ENCODE measurements around the gene TRAPPC3L. TPM values are rescaled to one million over a fixed set of nuclear protein-coding genes. Genes with fewer than 3 reads are reported as not detected.

TRAPPC3L gene
- polyA plus RNA-seq, 1 of the 3 experiments (the other 2 are of a cell fraction), result 0.03 TPM

DNA sequence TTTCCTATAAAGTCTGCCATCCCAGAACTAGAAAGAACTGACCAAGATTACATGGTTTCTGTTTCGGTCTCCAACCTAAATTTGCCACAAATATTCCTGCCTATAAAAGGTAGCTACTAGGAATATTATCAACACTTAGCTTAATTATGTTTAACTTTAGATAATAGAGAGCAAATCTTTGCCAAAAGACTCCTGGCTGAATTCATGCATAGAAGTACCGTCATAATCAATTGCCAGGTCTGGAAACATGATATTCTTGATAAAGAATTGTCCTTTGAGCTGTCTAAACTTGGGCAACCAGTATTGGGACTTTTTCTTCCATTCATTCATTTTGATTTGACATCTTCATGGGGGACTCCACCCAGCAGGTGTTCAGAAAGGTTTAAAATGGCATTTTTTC is 61.9 kb downstream of the TRAPPC3L start:
- CTCF ChIA-PET, result interaction anchor here (0.9 kb wide), 1 partner anchor 13 kb away, joined by 4 read pairs; no protein-coding TSS in a partner anchor
- 27% methylated on average over 2 of the region's 2 CpGs for WGBS (ENCODE audit: low lambda C conversion rate)

More for the DNA sequence above, 61.9 kb downstream of the TRAPPC3L start:
- Histone ChIP-seq H3K4me2 (no peak overlapping the region), H3F3A (replicated peaks; ENCODE audit: insufficient read depth) (no peaks in the 10 kb centered on the region), H2AFZ (ENCODE audit: low read depth) (no peak overlapping the region), H4K20me1 (ENCODE audit: insufficient read depth) (no peaks in the 10 kb centered on the region), H3K9me3 (no peaks in the 10 kb centered on the region), H3K4me1 (ENCODE audit: control insufficient read depth in 1 of 2, insufficient read depth in 2 of 2, low read depth in 1 of 2, low read length in 1 of 2) (no peaks in the 10 kb centered on the region; a peak in 1 of 4 replicates), H3K27me3 (ENCODE audit: insufficient read depth) (no peaks in the 10 kb centered on the region), H3K9ac (no peak overlapping the region), H3K4me3 (ENCODE audit: low read depth in 2 of 2, low read length in 1 of 2) (no peak overlapping the region), H3K36me3 (replicated peaks in 1 of 2; ENCODE audit: control insufficient read depth in 1 of 2, insufficient read depth in 2 of 2, low read length in 1 of 2) (no peaks in the 10 kb centered on the region), H3K79me2 (ENCODE audit: insufficient read depth) (no peaks in the 10 kb centered on the region), H3K27ac (ENCODE audit: low read depth in 2 of 2, low read length in 1 of 2) (no peak overlapping the region), H3K9me2 (no peaks in the 10 kb centered on the region)
- no peak for TF ChIP-seq SIN3A (IDR thresholded peaks at IDR 0.05; ENCODE audit: borderline replicate concordance, low read depth, low read length)
- TF ChIP-seq NRF1 (IDR thresholded peaks at IDR 0.05; ENCODE audit: low read depth, low read length), result no peak
- TF ChIP-seq EP300 (IDR thresholded peaks at IDR 0.05; ENCODE audit: borderline replicate concordance in 1 of 2, low read depth in 1 of 2, low read length in 1 of 2), result no peak
- TF ChIP-seq NFIC (IDR thresholded peaks at IDR 0.05; ENCODE audit: borderline replicate concordance), result no peak
- TF ChIP-seq, protein P1, sequence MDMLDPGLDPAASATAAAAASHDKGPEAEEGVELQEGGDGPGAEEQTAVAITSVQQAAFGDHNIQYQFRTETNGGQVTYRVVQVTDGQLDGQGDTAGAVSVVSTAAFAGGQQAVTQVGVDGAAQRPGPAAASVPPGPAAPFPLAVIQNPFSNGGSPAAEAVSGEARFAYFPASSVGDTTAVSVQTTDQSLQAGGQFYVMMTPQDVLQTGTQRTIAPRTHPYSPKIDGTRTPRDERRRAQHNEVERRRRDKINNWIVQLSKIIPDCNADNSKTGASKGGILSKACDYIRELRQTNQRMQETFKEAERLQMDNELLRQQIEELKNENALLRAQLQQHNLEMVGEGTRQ (IDR thresholded peaks at IDR 0.05; ENCODE audit: borderline replicate concordance, low read depth, low read length), result no peak
- TF ChIP-seq, protein P2, sequence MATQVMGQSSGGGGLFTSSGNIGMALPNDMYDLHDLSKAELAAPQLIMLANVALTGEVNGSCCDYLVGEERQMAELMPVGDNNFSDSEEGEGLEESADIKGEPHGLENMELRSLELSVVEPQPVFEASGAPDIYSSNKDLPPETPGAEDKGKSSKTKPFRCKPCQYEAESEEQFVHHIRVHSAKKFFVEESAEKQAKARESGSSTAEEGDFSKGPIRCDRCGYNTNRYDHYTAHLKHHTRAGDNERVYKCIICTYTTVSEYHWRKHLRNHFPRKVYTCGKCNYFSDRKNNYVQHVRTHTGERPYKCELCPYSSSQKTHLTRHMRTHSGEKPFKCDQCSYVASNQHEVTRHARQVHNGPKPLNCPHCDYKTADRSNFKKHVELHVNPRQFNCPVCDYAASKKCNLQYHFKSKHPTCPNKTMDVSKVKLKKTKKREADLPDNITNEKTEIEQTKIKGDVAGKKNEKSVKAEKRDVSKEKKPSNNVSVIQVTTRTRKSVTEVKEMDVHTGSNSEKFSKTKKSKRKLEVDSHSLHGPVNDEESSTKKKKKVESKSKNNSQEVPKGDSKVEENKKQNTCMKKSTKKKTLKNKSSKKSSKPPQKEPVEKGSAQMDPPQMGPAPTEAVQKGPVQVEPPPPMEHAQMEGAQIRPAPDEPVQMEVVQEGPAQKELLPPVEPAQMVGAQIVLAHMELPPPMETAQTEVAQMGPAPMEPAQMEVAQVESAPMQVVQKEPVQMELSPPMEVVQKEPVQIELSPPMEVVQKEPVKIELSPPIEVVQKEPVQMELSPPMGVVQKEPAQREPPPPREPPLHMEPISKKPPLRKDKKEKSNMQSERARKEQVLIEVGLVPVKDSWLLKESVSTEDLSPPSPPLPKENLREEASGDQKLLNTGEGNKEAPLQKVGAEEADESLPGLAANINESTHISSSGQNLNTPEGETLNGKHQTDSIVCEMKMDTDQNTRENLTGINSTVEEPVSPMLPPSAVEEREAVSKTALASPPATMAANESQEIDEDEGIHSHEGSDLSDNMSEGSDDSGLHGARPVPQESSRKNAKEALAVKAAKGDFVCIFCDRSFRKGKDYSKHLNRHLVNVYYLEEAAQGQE (IDR thresholded peaks at IDR 0.05; ENCODE audit: low read depth, low read length), result no peak
- no peak for TF ChIP-seq TCF12 (IDR thresholded peaks at IDR 0.05)
- TF ChIP-seq YY1 (IDR thresholded peaks at IDR 0.05; ENCODE audit: low read depth), result no peak
- TF ChIP-seq, protein P3, sequence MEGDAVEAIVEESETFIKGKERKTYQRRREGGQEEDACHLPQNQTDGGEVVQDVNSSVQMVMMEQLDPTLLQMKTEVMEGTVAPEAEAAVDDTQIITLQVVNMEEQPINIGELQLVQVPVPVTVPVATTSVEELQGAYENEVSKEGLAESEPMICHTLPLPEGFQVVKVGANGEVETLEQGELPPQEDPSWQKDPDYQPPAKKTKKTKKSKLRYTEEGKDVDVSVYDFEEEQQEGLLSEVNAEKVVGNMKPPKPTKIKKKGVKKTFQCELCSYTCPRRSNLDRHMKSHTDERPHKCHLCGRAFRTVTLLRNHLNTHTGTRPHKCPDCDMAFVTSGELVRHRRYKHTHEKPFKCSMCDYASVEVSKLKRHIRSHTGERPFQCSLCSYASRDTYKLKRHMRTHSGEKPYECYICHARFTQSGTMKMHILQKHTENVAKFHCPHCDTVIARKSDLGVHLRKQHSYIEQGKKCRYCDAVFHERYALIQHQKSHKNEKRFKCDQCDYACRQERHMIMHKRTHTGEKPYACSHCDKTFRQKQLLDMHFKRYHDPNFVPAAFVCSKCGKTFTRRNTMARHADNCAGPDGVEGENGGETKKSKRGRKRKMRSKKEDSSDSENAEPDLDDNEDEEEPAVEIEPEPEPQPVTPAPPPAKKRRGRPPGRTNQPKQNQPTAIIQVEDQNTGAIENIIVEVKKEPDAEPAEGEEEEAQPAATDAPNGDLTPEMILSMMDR (IDR thresholded peaks at IDR 0.05), result no peak
- no peak for TF ChIP-seq SMC3 (IDR thresholded peaks at IDR 0.05; ENCODE audit: low read depth, low read length)
- TF ChIP-seq GABPA (IDR thresholded peaks at IDR 0.05; ENCODE audit: low read depth), result no peak
- TF ChIP-seq, protein P4, sequence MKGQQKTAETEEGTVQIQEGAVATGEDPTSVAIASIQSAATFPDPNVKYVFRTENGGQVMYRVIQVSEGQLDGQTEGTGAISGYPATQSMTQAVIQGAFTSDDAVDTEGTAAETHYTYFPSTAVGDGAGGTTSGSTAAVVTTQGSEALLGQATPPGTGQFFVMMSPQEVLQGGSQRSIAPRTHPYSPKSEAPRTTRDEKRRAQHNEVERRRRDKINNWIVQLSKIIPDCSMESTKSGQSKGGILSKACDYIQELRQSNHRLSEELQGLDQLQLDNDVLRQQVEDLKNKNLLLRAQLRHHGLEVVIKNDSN (IDR thresholded peaks at IDR 0.05; ENCODE audit: borderline replicate concordance, low read depth), result no peak
- TF ChIP-seq, protein P5, sequence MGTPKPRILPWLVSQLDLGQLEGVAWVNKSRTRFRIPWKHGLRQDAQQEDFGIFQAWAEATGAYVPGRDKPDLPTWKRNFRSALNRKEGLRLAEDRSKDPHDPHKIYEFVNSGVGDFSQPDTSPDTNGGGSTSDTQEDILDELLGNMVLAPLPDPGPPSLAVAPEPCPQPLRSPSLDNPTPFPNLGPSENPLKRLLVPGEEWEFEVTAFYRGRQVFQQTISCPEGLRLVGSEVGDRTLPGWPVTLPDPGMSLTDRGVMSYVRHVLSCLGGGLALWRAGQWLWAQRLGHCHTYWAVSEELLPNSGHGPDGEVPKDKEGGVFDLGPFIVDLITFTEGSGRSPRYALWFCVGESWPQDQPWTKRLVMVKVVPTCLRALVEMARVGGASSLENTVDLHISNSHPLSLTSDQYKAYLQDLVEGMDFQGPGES (IDR thresholded peaks at IDR 0.05; ENCODE audit: low read depth, low read length), result no peak
- TF ChIP-seq TEAD4 (IDR thresholded peaks at IDR 0.05; ENCODE audit: borderline replicate concordance, insufficient read depth), result no peak
- no peak for TF ChIP-seq CHD2 (IDR thresholded peaks at IDR 0.05; ENCODE audit: low read length, partially characterized antibody)
- no peak for TF ChIP-seq POLR2AphosphoS5 (IDR thresholded peaks at IDR 0.05; ENCODE audit: low read depth, low read length)
- no peak for TF ChIP-seq RXRA (IDR thresholded peaks at IDR 0.05; ENCODE audit: borderline replicate concordance, low read depth)
- TF ChIP-seq RFX5 (IDR thresholded peaks at IDR 0.05; ENCODE audit: low read length), result no peak
- TF ChIP-seq JUND (IDR thresholded peaks at IDR 0.05), result no peak
- POLR2A ChIA-PET, result no interaction called here
- DNase-seq, result no peak
